ENCODE data around the gene ROGDI.

GRCh38 chr16:4796982-4797804 is 5.2 kb downstream of the ROGDI start:
- no peak for TF ChIP-seq CTCF (IDR thresholded peaks at IDR 0.05)
- TF ChIP-seq POLR2A (IDR thresholded peaks at IDR 0.05) = no peak

Measured in esophagus squamous epithelium (tissue), 4 donors.